ENCODE results near the gene ELP4.
"Not testable (repeated sequence)": the region's sequence is repeated elsewhere in the genome, so short reads cannot be mapped to it uniquely, and the experiment has no call there.

- not testable (repeated sequence) for TF ChIP-seq CTCF (IDR thresholded peaks at IDR 0.05; ENCODE audit: borderline replicate concordance, extremely low read depth, low read length, poor library complexity, severe bottlenecking); EZH2 (IDR thresholded peaks at IDR 0.05; ENCODE audit: borderline replicate concordance, low read depth, low read length, severe bottlenecking)
Observed at GRCh38 chr11:31574133-31574532, 64.6 kb downstream of the ELP4 start.
